RKO (cell line): ENCODE results near the gene STMP1.
"Not testable (repeated sequence)": the region's sequence is repeated elsewhere in the genome, so short reads cannot be mapped to it uniquely, and the experiment has no call there.

Source experiments
- DNase-seq: peaks from one replicate; pipeline ENCODE4 v3.0.0-alpha.2; 2016; ENCODE audit warnings: low spot score

Gene STMP1

GRCh38 chr7:135664046-135664589 is 1.8 kb downstream of the STMP1 start:
- peak; percentile 82 for DNase-seq

GRCh38 chr7:135665042-135665441 is 2.7 kb downstream of the STMP1 start:
- DNase-seq = no peak

GRCh38 chr7:135666156-135666555 is 3.8 kb downstream of the STMP1 start:
- no peak for DNase-seq

- no peak for DNase-seq
These were observed 4.5 kb downstream of the STMP1 start for GRCh38 chr7:135666846-135667245.

GRCh38 chr7:135667626-135668025 is 5.3 kb downstream of the STMP1 start:
- not testable (repeated sequence) for DNase-seq

GRCh38 chr7:135668852-135669395 is 6.6 kb downstream of the STMP1 start:
- DNase-seq = not testable (repeated sequence)

GRCh38 chr7:135669774-135670173 is 7.5 kb downstream of the STMP1 start:
- no peak for DNase-seq

GRCh38 chr7:135670179-135670578 is 7.9 kb downstream of the STMP1 start:
- peak; percentile 58 for DNase-seq

- DNase-seq = peak; percentile 81
These were observed 10.4 kb downstream of the STMP1 start for GRCh38 chr7:135672560-135673359.

- no peak for DNase-seq
These were observed 11.0 kb downstream of the STMP1 start for GRCh38 chr7:135673360-135673706.

GRCh38 chr7:135678612-135679575 is 16.6 kb downstream of the STMP1 start:
- no peak for DNase-seq

- no peak for DNase-seq
These were observed 19.4 kb downstream of the STMP1 start for GRCh38 chr7:135681762-135682161.

- DNase-seq = no peak
These were observed 19.9 kb downstream of the STMP1 start for GRCh38 chr7:135682191-135682590.

GRCh38 chr7:135683609-135684008 is 21.3 kb downstream of the STMP1 start:
- DNase-seq = no peak

GRCh38 chr7:135684136-135684535 is 21.8 kb downstream of the STMP1 start:
- DNase-seq = no peak

- no peak for DNase-seq
These were observed 22.4 kb downstream of the STMP1 start for GRCh38 chr7:135684699-135685098.

GRCh38 chr7:135685306-135686084 is 23.2 kb downstream of the STMP1 start:
- DNase-seq = no peak

- no peak for DNase-seq
These were observed 25.2 kb downstream of the STMP1 start for GRCh38 chr7:135687466-135687865.

- no peak for DNase-seq
These were observed 28.3 kb downstream of the STMP1 start for GRCh38 chr7:135690566-135690965.

- DNase-seq = no peak
These were observed 29.7 kb downstream of the STMP1 start for GRCh38 chr7:135692055-135692454.

GRCh38 chr7:135692606-135693005 is 30.3 kb downstream of the STMP1 start:
- not testable (repeated sequence) for DNase-seq

- DNase-seq = no peak
These were observed 31.2 kb downstream of the STMP1 start for GRCh38 chr7:135693558-135693957.
